Renal cortical epithelial cell (primary cell): ENCODE measurements around the gene NUMBL. TPM values are rescaled to one million over a fixed set of nuclear protein-coding genes. Genes with fewer than 3 reads are reported as not detected.
A peak's percentile ranks its signal among the peaks of the same experiment; 100 is the strongest.
"Not testable (repeated sequence)": the region's sequence is repeated elsewhere in the genome, so short reads cannot be mapped to it uniquely, and the experiment has no call there.

Source experiments
- DNase-seq: peaks from one replicate; pipeline ENCODE4 v3.0.0-alpha.2; 2011; ENCODE audit warnings: low read depth
- total RNA-seq: library from RNA; depleted of rRNA; stranded (reverse); fragments of >200 nt; gene quantifications from 2 replicates; pipeline ENCODE4 v1.2.3, GENCODE V29; 2014

The NUMBL gene
- total RNA-seq = 9.9 and 31.0 TPM in 2 replicates

DNA sequence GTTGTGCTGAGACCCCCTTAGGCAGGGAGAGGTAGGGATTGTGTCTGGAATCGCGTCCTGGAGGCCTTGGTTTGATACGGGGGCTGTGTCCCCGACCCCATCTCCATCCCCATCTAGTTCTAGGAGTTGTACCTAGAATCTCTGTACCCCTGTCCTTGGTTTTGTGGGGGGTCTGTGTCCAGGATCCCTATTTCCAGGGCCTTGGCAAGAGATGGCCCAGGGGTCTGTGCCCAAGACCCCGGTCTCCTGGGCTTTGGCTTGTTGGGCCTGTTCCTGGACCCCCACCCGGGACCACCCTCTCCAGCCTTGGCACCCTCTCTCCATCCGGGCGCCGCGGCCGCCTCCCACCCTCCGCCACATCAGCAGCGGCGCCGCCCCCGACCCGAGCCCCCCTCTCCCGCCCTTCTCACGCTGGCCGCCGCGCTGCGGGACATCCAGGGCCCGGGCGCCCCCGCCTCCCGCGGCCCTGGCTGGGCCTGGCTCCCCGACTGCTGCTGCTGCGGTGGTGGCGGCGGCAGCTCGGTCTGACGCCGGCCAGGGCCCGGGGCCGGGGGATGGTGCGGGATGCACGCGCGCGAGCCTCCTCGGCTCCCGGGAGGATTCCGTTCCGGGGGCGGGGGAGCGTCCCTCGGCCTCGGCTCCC lies at the start of gene NUMBL:
NUMBL (minus strand) TSS at position 602 of the 643 bp plus-strand sequence; CDS start at position 434, 168 bp downstream.
- DNase-seq = no peak

- DNase-seq = no peak
These were observed 48.8 kb upstream of the NUMBL start for GRCh38 chr19:40739030-40739839.

DNA sequence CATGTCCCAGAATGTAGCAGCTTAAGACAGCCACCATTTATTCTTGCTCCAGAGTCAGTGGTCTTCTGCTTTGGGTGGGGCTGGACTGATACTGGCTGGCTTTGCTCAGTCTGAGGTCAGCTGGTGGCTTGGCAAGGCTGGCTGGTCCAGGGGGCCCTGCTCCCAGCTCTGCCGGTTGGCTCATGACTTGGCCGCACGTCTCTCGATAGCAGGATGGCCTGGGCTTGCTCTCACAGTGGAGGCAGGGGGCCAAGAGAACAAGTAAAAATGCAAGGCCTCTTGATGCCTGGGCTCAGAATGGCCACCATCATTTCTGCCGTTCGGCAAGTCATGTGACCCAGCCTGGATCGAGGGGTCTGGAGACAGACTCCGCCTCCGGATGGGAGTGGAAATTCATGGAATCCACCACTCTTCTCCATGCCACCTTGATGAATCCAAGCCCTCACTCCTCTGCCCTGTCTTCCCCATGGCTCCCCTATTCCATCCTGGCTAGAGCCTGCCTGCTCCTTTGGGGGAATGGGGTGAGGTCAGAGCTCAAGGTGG lies 46.7 kb upstream of the NUMBL start:
- DNase-seq = no peak

DNA sequence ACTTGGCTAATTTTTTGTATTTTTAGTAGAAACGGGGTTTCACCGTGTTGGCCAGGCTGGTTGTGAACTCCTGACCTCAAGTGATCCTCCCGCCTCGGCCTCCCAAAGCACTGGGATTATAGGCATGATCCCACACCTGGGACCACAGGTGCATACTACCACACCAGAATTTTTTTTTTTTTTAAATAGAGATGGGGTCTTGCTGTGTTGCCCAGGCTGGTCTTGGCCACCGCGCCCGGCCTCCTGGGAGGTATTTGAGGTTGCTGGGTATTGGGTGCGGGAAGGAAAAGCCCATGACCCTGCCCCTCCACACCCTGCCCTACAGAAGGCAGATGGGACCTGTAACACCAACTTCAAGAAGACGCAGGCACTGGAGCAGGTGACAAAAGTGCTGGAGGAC lies 46.2 kb upstream of the NUMBL start:
- no peak for DNase-seq

DNA sequence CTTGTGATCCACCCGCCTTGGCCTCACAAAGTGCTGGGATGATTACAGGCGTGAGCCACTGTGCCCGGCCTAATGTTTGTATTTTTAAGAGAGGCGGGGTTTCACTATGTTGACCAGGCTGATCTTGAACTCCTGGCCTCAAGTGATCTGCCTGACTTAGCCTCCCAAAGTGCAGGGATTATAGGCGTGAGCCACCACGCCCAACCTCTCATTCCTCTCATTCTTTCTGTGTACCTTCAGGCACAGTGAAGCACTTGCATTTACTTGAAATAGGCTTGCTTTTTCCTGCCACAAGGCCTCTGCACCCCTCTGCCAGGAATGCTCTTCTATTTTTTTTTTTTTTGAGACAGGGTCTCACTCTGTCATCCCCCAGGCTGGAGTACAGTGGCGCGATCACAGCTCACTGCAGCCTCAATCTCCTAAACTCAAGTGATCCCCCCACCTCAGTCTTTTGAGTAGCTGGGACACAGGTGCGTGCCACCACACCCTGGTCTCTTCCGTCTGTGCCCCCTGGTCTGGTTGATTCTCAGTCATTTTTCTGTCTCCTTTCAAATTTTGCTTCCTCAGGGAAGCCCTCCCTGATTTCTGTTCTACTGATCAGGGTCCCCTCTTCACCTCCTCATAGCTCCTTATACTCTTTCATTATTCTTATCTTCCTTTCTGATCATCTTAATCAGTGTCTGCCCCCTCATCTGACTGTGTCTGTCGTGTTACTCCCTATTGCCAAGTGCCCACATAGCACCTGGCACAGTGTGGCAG lies 44.7 kb upstream of the NUMBL start:
- no peak for DNase-seq

DNA sequence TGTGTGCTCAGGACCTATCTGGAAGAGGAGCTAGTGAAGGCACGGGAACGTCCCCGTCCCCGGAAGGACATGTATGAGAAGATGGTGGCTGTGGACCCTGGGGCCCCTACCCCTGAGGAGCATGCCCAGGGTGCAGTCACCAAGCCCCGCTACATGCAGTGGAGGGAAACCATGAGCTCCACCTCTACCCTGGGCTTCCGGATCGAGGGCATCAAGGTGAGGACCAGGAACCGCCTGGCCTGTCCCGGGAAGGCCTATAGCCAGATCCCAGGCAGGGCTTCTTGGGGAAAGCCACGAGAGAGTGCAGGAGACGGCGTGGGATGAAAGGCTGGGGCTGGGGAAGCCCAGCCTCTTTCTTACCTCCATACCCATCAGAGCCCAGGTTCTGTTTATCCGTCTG lies 42.7 kb upstream of the NUMBL start:
- no peak for DNase-seq

DNA sequence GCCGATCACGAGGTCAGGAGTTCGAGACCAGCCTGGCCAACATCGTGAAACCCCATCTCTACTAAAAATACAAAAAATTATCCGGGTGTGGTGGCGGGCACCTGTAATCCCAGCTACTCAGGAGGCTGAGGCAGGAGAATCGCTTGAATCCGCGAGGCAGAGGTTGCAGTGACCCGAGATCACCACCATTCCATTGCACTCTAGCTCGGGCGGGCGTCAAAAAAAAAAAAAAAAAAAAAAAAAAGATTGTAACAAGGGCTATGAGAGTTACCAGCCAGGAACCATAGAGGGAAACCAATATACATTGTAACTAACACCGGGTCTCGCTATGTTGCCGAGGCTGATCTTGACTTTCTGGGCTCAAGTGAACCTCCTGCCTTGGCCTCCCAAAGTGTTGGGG lies 41.9 kb upstream of the NUMBL start:
- not testable (repeated sequence) for DNase-seq

DNA sequence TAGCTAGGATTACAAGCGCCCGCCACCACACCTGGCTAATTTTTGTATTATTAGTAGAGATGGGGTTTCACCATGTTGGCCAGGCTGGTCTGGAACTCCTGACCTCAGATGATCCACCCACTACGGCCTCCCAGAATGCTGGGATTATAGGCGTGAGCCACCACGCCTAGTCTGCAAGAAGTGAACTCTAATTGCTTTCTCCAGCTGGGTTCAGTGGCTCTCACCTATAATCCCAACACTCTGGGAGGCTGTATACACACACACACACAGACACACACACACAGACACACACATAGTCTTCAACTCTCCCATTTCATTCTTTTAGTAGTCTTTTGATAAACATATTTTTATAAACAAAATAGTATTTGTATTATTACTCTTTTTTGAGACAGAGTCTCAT lies 39.6 kb upstream of the NUMBL start:
- DNase-seq = not testable (repeated sequence)

DNA sequence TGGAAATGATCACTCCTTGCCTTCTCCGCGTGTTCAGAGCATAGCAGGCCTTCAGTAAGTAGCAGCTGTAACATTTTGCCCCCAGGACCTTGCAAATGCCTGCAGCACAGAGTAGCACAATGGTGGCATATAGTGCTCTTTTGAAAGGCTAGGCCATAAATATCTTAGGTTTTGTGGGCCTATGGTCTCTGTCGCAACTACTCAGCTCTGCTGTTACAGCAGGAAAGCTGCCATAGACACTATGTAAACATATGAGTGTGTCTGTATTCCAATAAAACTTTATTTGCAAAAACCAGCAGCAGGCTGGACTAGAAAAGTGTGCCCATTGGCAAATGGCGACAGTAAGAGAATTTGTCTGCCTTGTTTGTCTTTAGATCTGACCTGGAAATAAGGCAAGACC lies 35.8 kb upstream of the NUMBL start:
- DNase-seq = no peak

DNA sequence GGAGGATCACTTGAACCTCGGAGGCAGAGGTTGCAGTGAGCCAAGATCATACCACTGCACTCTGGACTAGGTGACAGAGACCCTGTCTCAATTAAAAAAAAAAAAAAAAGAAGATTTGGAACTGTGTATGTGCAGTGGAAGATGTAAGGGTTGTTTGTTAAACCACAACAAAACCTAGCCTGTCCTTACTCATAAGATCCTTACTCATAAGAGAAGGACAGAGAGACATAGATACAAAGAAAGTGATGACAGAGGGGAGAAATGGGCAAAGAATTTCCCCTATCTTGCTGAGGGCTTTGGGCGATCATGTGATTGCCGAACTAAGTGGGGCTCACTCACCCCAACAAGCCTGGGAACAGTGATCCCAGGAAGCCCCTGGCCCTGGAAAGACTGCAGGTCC lies 34.4 kb upstream of the NUMBL start:
- no peak for DNase-seq

DNA sequence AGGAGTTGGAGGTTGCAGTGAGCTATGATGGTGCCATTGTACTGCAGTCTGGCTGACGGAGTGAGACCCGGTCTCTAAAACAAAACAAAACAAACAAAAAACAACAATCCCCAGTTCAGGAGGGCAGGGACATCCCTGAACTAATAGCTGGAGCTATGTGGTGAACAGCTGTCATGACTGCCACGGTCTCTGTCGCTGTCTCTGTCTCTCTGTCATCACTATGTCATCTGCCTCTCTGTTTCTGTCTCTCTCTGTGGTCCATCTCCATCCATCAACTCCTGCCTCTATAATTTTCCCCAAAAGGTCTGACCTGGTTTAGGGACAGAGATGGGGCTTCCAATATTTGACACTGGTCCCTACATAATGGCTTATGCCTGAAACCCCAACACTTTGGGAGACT lies 33.9 kb upstream of the NUMBL start:
- DNase-seq = no peak

- no peak for DNase-seq
These were observed 33.3 kb upstream of the NUMBL start for GRCh38 chr19:40723661-40724254.

DNA sequence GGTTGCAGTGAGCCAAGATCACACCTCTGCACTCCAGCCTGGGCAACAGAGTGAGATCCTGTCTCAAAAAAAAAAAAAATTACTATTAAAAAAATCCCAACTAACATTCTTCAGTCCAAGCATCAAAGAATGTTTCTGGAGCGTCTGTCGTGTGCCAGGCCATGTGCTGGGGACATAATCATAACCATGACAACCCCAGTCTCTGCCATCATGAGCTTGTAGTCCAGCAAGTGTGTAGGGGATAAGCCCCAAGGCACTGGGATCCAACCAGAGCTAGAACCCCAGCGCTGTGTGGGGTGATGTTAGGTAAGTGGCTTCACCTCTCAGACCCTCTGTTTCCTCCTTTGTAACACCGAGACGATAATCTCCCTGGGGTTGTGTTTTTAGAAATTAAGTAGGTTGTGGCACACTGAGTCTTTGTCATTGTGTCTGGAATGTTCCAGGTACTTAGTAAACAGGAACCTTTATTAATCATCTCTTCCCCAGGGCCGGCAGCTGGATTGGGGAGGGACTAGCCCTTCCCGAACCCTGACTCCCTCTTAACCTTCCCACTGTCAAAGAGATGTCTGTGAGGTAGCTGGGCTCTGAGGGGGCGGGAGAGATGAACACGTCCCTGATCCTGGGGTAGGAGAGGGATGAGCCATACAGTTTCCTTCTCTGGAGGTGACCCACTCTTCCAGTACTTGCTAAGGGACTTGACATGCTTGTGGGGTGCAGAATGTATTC lies 31.6 kb upstream of the NUMBL start:
- DNase-seq = peak; percentile 78

- DNase-seq = no peak
These were observed 30.7 kb upstream of the NUMBL start for GRCh38 chr19:40721140-40721486.

DNA sequence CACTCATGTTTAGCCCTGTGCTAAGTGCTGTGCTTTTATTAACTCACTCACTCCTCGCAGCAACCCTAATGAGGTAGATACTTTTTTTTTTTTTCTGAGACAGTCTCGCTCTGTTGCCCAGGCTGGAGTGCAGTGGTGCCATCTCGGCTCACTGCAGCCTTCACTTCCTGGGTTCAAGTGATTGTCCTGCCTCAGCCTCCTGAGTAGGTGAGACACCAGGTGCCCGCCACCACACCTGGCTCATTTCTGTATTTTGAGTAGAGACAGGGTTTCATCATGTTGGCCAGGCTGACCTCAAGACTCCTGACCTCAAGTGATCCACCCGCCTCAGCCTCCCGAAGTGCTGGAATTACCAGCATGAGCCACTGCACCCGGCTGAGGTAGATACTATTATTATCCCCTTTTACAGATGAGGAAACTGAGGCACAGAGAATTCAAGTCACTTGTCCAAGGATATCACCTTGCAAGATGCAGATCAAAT lies 29.0 kb upstream of the NUMBL start:
- peak; percentile 18 for DNase-seq

GRCh38 chr19:40718774-40719391 lies 28.4 kb upstream of the NUMBL start:
- DNase-seq = peak; percentile 38

DNA sequence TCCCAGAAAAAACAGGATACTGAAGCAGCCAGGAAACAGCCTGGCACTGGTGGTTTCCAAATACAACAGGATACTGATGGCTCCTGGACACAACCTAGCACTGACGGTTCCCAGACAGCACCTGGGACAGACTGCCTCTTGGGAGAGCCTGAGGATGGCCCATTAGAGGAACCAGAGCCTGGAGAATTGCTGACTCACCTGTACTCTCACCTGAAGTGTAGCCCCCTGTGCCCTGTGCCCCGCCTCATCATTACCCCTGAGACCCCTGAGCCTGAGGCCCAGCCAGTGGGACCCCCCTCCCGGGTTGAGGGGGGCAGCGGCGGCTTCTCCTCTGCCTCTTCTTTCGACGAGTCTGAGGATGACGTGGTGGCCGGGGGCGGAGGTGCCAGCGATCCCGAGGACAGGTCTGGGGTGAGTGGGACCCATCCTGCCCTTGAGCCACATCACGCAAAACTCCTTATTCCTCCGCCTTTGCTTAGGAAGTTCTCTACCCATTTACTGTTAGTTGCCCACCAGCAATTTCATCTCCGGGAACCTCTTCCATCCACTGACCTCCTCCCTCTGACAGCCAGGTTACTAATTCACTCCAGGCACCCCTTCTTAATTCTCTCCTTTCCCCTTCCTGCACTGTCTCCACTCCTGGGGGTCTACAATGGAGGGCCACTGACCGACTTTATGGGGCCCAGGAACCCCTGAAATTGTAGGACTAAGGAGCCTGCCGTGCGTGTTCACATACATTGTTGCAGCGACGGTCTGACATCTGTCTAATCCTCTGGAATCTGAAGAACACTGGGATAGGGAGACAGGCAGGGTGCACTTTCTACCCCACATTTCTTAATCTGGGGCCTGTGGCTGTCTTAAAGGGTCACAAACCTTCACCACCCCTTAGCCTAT lies 27.7 kb upstream of the NUMBL start:
- peak; percentile 14 for DNase-seq

DNA sequence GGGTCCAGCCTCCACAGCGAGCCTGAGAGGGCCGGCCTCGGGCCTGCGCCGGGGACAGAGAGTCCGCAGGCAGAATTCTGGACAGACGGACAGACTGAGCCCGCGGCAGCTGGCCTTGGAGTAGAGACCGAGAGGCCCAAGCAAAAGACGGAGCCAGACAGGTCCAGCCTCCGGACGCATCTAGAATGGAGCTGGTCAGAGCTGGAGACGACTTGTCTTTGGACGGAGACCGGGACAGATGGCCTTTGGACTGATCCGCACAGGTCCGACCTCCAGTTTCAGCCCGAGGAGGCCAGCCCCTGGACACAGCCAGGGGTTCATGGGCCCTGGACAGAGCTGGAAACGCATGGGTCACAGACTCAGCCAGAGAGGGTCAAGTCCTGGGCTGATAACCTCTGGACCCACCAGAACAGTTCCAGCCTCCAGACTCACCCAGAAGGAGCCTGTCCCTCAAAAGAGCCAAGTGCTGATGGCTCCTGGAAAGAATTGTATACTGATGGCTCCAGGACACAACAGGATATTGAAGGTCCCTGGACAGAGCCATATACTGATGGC lies 27.0 kb upstream of the NUMBL start:
- peak; percentile 6 for DNase-seq
